IPS-20b (cell line): ENCODE measurements around the gene PPP6R1.
A peak's percentile ranks its signal among the peaks of the same experiment; 100 is the strongest.

Source experiments
- H3K27ac ChIP-seq: one replicate; pipeline ENCODE4 v1.5.1; 2013; ENCODE audit warnings: low read length
- H3K27me3 ChIP-seq: 2 replicates; pipeline ENCODE4 v1.6.1; 2013; ENCODE audit warnings: mild to moderate bottlenecking, low read length, inconsistent platforms; ENCODE audit not compliant: insufficient read depth
- H3K36me3 ChIP-seq: 2 replicates; pipeline ENCODE4 v1.6.1; 2013; ENCODE audit warnings: low read depth, mild to moderate bottlenecking, inconsistent platforms, low read length, moderate library complexity; ENCODE audit not compliant: insufficient read depth
- H3K4me1 ChIP-seq: 2 replicates; pipeline ENCODE4 v1.6.1; 2013; ENCODE audit warnings: mild to moderate bottlenecking, control low read depth, inconsistent platforms, low read length, moderate library complexity; ENCODE audit not compliant: insufficient read depth
- H3K4me3 ChIP-seq: 2 replicates; pipeline ENCODE4 v1.5.1; 2013; ENCODE audit warnings: mild to moderate bottlenecking, low read length, inconsistent platforms
- H3K9ac ChIP-seq: 2 replicates; pipeline ENCODE4 v1.6.1; 2013; ENCODE audit warnings: low read depth, mild to moderate bottlenecking, inconsistent platforms, low read length, moderate library complexity
- H3K9me3 ChIP-seq: 2 replicates; pipeline ENCODE4 v1.6.1; 2013; ENCODE audit warnings: mild to moderate bottlenecking, low read depth, low read length, inconsistent platforms; ENCODE audit not compliant: insufficient read depth

Gene PPP6R1

GRCh38 chr19:55300886-55301458 lies 42.2 kb upstream of the PPP6R1 start:
- Histone ChIP-seq H3K4me3 (peak overlapping the region; percentile 39; the same call in 1 of the 2 replicates), H3K27ac (no peak overlapping the region), H3K9ac (peak overlapping the region; percentile 35; the same call in 1 of the 2 replicates), H3K27me3 (no peaks in the 10 kb centered on the region), H3K4me1 (peaks cover 4% of the 10 kb centered on the region; the same call in 1 of the 2 replicates), H3K36me3 (peaks cover 52% of the 10 kb centered on the region), H3K9me3 (no peaks in the 10 kb centered on the region)

- Histone ChIP-seq H3K9me3 (no peaks in the 10 kb centered on the region), H3K4me3 (no peak overlapping the region), H3K36me3 (peaks cover 52% of the 10 kb centered on the region), H3K27me3 (no peaks in the 10 kb centered on the region), H3K4me1 (peaks cover 4% of the 10 kb centered on the region; the same call in 1 of the 2 replicates), H3K9ac (no peak overlapping the region), H3K27ac (peak overlapping the region; percentile 26)
These were observed 41.2 kb upstream of the PPP6R1 start for GRCh38 chr19:55299991-55300390.

GRCh38 chr19:55297267-55297666 lies 38.5 kb upstream of the PPP6R1 start:
- no peak overlapping the region for H3K4me3 ChIP-seq
- H3K9me3 ChIP-seq: no peaks in the 10 kb centered on the region
- no peaks in the 10 kb centered on the region for H3K27me3 ChIP-seq
- H3K36me3 ChIP-seq: peaks cover 47% of the 10 kb centered on the region
- no peak overlapping the region for H3K27ac ChIP-seq
- H3K4me1 ChIP-seq: peaks cover 4% of the 10 kb centered on the region; the same call in 1 of the 2 replicates
- no peak overlapping the region for H3K9ac ChIP-seq

- H3K4me1 ChIP-seq: no peaks in the 10 kb centered on the region
- H3K27me3 ChIP-seq: no peaks in the 10 kb centered on the region
- peaks cover 57% of the 10 kb centered on the region for H3K36me3 ChIP-seq
- H3K9me3 ChIP-seq: no peaks in the 10 kb centered on the region
- H3K9ac ChIP-seq: no peak overlapping the region
- no peak overlapping the region for H3K27ac ChIP-seq
- no peak overlapping the region for H3K4me3 ChIP-seq
These were observed 30.4 kb upstream of the PPP6R1 start for GRCh38 chr19:55289117-55289796.

- Histone ChIP-seq H3K27me3 (no peaks in the 10 kb centered on the region), H3K36me3 (peaks cover 47% of the 10 kb centered on the region), H3K27ac (no peak overlapping the region), H3K9me3 (no peaks in the 10 kb centered on the region), H3K4me1 (no peaks in the 10 kb centered on the region), H3K4me3 (no peak overlapping the region), H3K9ac (no peak overlapping the region)
These were observed 28.7 kb upstream of the PPP6R1 start for GRCh38 chr19:55287361-55288079.

GRCh38 chr19:55285229-55285890 lies 26.5 kb upstream of the PPP6R1 start:
- Histone ChIP-seq H3K36me3 (peaks cover 31% of the 10 kb centered on the region), H3K4me3 (peak overlapping the region; percentile 65; the same call in 1 of the 2 replicates), H3K27me3 (no peaks in the 10 kb centered on the region), H3K9me3 (no peaks in the 10 kb centered on the region), H3K9ac (peak overlapping the region; percentile 73), H3K27ac (no peak overlapping the region), H3K4me1 (peaks cover 5% of the 10 kb centered on the region; the same call in 1 of the 2 replicates)

GRCh38 chr19:55284405-55285058 lies 25.7 kb upstream of the PPP6R1 start:
- Histone ChIP-seq H3K27me3 (no peaks in the 10 kb centered on the region), H3K9me3 (no peaks in the 10 kb centered on the region), H3K27ac (no peak overlapping the region), H3K4me1 (peaks cover 5% of the 10 kb centered on the region; the same call in 1 of the 2 replicates), H3K36me3 (peaks cover 23% of the 10 kb centered on the region), H3K4me3 (peak overlapping the region; percentile 65), H3K9ac (peak overlapping the region; percentile 73)

GRCh38 chr19:55283548-55284377 lies 24.9 kb upstream of the PPP6R1 start, which contains the start of gene BRSK1:
Gene BRSK1, plus strand, starts transcription at chr19:55283997. Its CDS starts 446 bp downstream, at chr19:55284443.
- no peaks in the 10 kb centered on the region for H3K27me3 ChIP-seq
- H3K4me3 ChIP-seq: peak within 1 kb of the TSS; percentile 65
- H3K27ac ChIP-seq: no peak within 1 kb of the TSS
- H3K36me3 ChIP-seq: peaks cover 15% of the 10 kb centered on the region; the same call in 1 of the 2 replicates
- H3K9me3 ChIP-seq: no peaks in the 10 kb centered on the region
- H3K9ac ChIP-seq: peak within 1 kb of the TSS; percentile 73
- peaks cover 5% of the 10 kb centered on the region; the same call in 1 of the 2 replicates for H3K4me1 ChIP-seq

- Histone ChIP-seq H3K9ac (peak within 1 kb of the TSS; percentile 68), H3K27me3 (no peaks in the 10 kb centered on the region), H3K4me3 (peak within 1 kb of the TSS; percentile 90), H3K27ac (peak within 1 kb of the TSS; percentile 62), H3K9me3 (no peaks in the 10 kb centered on the region), H3K4me1 (peaks cover 5% of the 10 kb centered on the region; the same call in 1 of the 2 replicates), H3K36me3 (peaks cover 10% of the 10 kb centered on the region; the same call in 1 of the 2 replicates)
These were observed 21.2 kb upstream of the PPP6R1 start, which contains the start of gene HSPBP1 for GRCh38 chr19:55279770-55280643. Gene HSPBP1, minus strand, starts transcription at chr19:55280110. Its CDS starts 502 bp downstream, at chr19:55279608.
